ENCODE results near the gene TMUB1.

The TMUB1 gene

GRCh38 chr7:151123158-151123821 lies 40.0 kb upstream of the TMUB1 start:
- Histone ChIP-seq H3K36me3 (ENCODE audit: control insufficient read depth, insufficient read depth, low read length) (peaks cover 6% of the 10 kb centered on the region), H3K23ac (ENCODE audit: low read length) (no peak overlapping the region), H2BK5ac (ENCODE audit: low read length) (no peak overlapping the region), H3K4me2 (ENCODE audit: low read length) (no peak overlapping the region), H2BK15ac (replicated peaks; ENCODE audit: low read depth) (no peak overlapping the region), H2AK5ac (ENCODE audit: low read length) (no peak overlapping the region), H3K9ac (ENCODE audit: low read length) (no peak overlapping the region), H2BK120ac (ENCODE audit: low read depth, low read length) (no peak overlapping the region), H3K56ac (ENCODE audit: low read length) (no peak overlapping the region), H3K4me1 (ENCODE audit: control insufficient read depth, low read depth, low read length) (peaks cover 8% of the 10 kb centered on the region), H3K4ac (ENCODE audit: low read depth, low read length) (no peak overlapping the region), H3K27me3 (ENCODE audit: insufficient read depth, low read length, poor library complexity) (no peaks in the 10 kb centered on the region), H3K27ac (ENCODE audit: low read depth, low read length) (no peak overlapping the region), H3K4me3 (ENCODE audit: low read length) (no peak overlapping the region), H4K5ac (ENCODE audit: low read length) (no peak overlapping the region), H4K8ac (ENCODE audit: low read depth, low read length) (no peak overlapping the region), H3K18ac (ENCODE audit: low read length) (no peak overlapping the region), H3K79me2 (ENCODE audit: control insufficient read depth, insufficient read depth, low read length) (no peaks in the 10 kb centered on the region), H3K79me1 (ENCODE audit: low read length) (peaks cover 2% of the 10 kb centered on the region)
- no CpG with 5 or more reads among the region's 50 CpGs for WGBS (ENCODE audit: extremely low coverage, insufficient coverage, low lambda C conversion rate)
- DNase-seq: no peak

GRCh38 chr7:151122796-151123157 lies 39.5 kb upstream of the TMUB1 start:
- H3K4ac ChIP-seq (ENCODE audit: low read depth, low read length): no peak overlapping the region
- H3K23ac ChIP-seq (ENCODE audit: low read length): no peak overlapping the region
- H2BK15ac ChIP-seq (replicated peaks; ENCODE audit: low read depth): no peak overlapping the region
- H3K18ac ChIP-seq (ENCODE audit: low read length): no peak overlapping the region
- H4K8ac ChIP-seq (ENCODE audit: low read depth, low read length): no peak overlapping the region
- no peak overlapping the region for H3K27ac ChIP-seq (ENCODE audit: low read depth, low read length)
- H3K56ac ChIP-seq (ENCODE audit: low read length): no peak overlapping the region
- H4K5ac ChIP-seq (ENCODE audit: low read length): no peak overlapping the region
- DNase-seq: no peak
- H3K79me1 ChIP-seq (ENCODE audit: low read length): peaks cover 2% of the 10 kb centered on the region
- no peak overlapping the region for H2AK5ac ChIP-seq (ENCODE audit: low read length)
- no CpG with 5 or more reads among the region's 29 CpGs for WGBS (ENCODE audit: extremely low coverage, insufficient coverage, low lambda C conversion rate)
- no peak overlapping the region for H2BK120ac ChIP-seq (ENCODE audit: low read depth, low read length)
- H3K27me3 ChIP-seq (ENCODE audit: insufficient read depth, low read length, poor library complexity): no peaks in the 10 kb centered on the region
- H2BK5ac ChIP-seq (ENCODE audit: low read length): no peak overlapping the region
- no peak overlapping the region for H3K4me3 ChIP-seq (ENCODE audit: low read length)
- H3K79me2 ChIP-seq (ENCODE audit: control insufficient read depth, insufficient read depth, low read length): no peaks in the 10 kb centered on the region
- H3K9ac ChIP-seq (ENCODE audit: low read length): no peak overlapping the region
- H3K4me1 ChIP-seq (ENCODE audit: control insufficient read depth, low read depth, low read length): peaks cover 8% of the 10 kb centered on the region
- H3K4me2 ChIP-seq (ENCODE audit: low read length): no peak overlapping the region
- peaks cover 6% of the 10 kb centered on the region for H3K36me3 ChIP-seq (ENCODE audit: control insufficient read depth, insufficient read depth, low read length)

GRCh38 chr7:151122276-151122675 lies 39.0 kb upstream of the TMUB1 start:
- H3K4me1 ChIP-seq (ENCODE audit: control insufficient read depth, low read depth, low read length): peaks cover 8% of the 10 kb centered on the region
- DNase-seq: no peak
- no peak overlapping the region for H2AK5ac ChIP-seq (ENCODE audit: low read length)
- no peak overlapping the region for H3K56ac ChIP-seq (ENCODE audit: low read length)
- no peak overlapping the region for H3K4me2 ChIP-seq (ENCODE audit: low read length)
- H2BK15ac ChIP-seq (replicated peaks; ENCODE audit: low read depth): no peak overlapping the region
- no peak overlapping the region for H3K18ac ChIP-seq (ENCODE audit: low read length)
- H4K8ac ChIP-seq (ENCODE audit: low read depth, low read length): no peak overlapping the region
- no peaks in the 10 kb centered on the region for H3K79me2 ChIP-seq (ENCODE audit: control insufficient read depth, insufficient read depth, low read length)
- no peak overlapping the region for H3K4ac ChIP-seq (ENCODE audit: low read depth, low read length)
- H3K9ac ChIP-seq (ENCODE audit: low read length): no peak overlapping the region
- H3K79me1 ChIP-seq (ENCODE audit: low read length): peaks cover 4% of the 10 kb centered on the region
- H3K4me3 ChIP-seq (ENCODE audit: low read length): no peak overlapping the region
- no peak overlapping the region for H2BK5ac ChIP-seq (ENCODE audit: low read length)
- no peak overlapping the region for H4K5ac ChIP-seq (ENCODE audit: low read length)
- no peak overlapping the region for H3K23ac ChIP-seq (ENCODE audit: low read length)
- WGBS (ENCODE audit: extremely low coverage, insufficient coverage, low lambda C conversion rate): no CpG with 5 or more reads among the region's 24 CpGs
- no peak overlapping the region for H3K27ac ChIP-seq (ENCODE audit: low read depth, low read length)
- H3K27me3 ChIP-seq (ENCODE audit: insufficient read depth, low read length, poor library complexity): no peaks in the 10 kb centered on the region
- H2BK120ac ChIP-seq (ENCODE audit: low read depth, low read length): no peak overlapping the region
- peaks cover 6% of the 10 kb centered on the region for H3K36me3 ChIP-seq (ENCODE audit: control insufficient read depth, insufficient read depth, low read length)

- H3K79me2 ChIP-seq (ENCODE audit: control insufficient read depth, insufficient read depth, low read length): no peaks in the 10 kb centered on the region
- no peak overlapping the region for H3K9ac ChIP-seq (ENCODE audit: low read length)
- no peaks in the 10 kb centered on the region for H3K27me3 ChIP-seq (ENCODE audit: insufficient read depth, low read length, poor library complexity)
- DNase-seq: no peak
- peaks cover 6% of the 10 kb centered on the region for H3K4me1 ChIP-seq (ENCODE audit: control insufficient read depth, low read depth, low read length)
- H3K36me3 ChIP-seq (ENCODE audit: control insufficient read depth, insufficient read depth, low read length): peaks cover 6% of the 10 kb centered on the region
- no peak overlapping the region for H3K56ac ChIP-seq (ENCODE audit: low read length)
- H2AK5ac ChIP-seq (ENCODE audit: low read length): no peak overlapping the region
- no peak overlapping the region for H3K4me3 ChIP-seq (ENCODE audit: low read length)
- no peak overlapping the region for H4K5ac ChIP-seq (ENCODE audit: low read length)
- no CpG with 5 or more reads among the region's 30 CpGs for WGBS (ENCODE audit: extremely low coverage, insufficient coverage, low lambda C conversion rate)
- no peak overlapping the region for H3K23ac ChIP-seq (ENCODE audit: low read length)
- H3K79me1 ChIP-seq (ENCODE audit: low read length): peaks cover 3% of the 10 kb centered on the region
- no peak overlapping the region for H3K4me2 ChIP-seq (ENCODE audit: low read length)
- no peak overlapping the region for H4K8ac ChIP-seq (ENCODE audit: low read depth, low read length)
- no peak overlapping the region for H3K18ac ChIP-seq (ENCODE audit: low read length)
- no peak overlapping the region for H2BK15ac ChIP-seq (replicated peaks; ENCODE audit: low read depth)
- H2BK5ac ChIP-seq (ENCODE audit: low read length): no peak overlapping the region
- no peak overlapping the region for H2BK120ac ChIP-seq (ENCODE audit: low read depth, low read length)
- no peak overlapping the region for H3K27ac ChIP-seq (ENCODE audit: low read depth, low read length)
- no peak overlapping the region for H3K4ac ChIP-seq (ENCODE audit: low read depth, low read length)
These were observed 38.3 kb upstream of the TMUB1 start for GRCh38 chr7:151121380-151122170.

GRCh38 chr7:151120896-151121295 lies 37.6 kb upstream of the TMUB1 start:
- H3K79me1 ChIP-seq (ENCODE audit: low read length): peaks cover 5% of the 10 kb centered on the region
- H3K27ac ChIP-seq (ENCODE audit: low read depth, low read length): no peak overlapping the region
- peaks cover 5% of the 10 kb centered on the region for H3K4me1 ChIP-seq (ENCODE audit: control insufficient read depth, low read depth, low read length)
- no peak overlapping the region for H2BK120ac ChIP-seq (ENCODE audit: low read depth, low read length)
- H4K5ac ChIP-seq (ENCODE audit: low read length): no peak overlapping the region
- no peak overlapping the region for H3K4me3 ChIP-seq (ENCODE audit: low read length)
- WGBS (ENCODE audit: extremely low coverage, insufficient coverage, low lambda C conversion rate): no CpG with 5 or more reads among the region's 22 CpGs
- H4K8ac ChIP-seq (ENCODE audit: low read depth, low read length): no peak overlapping the region
- H2BK15ac ChIP-seq (replicated peaks; ENCODE audit: low read depth): no peak overlapping the region
- no peaks in the 10 kb centered on the region for H3K27me3 ChIP-seq (ENCODE audit: insufficient read depth, low read length, poor library complexity)
- H3K36me3 ChIP-seq (ENCODE audit: control insufficient read depth, insufficient read depth, low read length): peaks cover 6% of the 10 kb centered on the region
- H3K9ac ChIP-seq (ENCODE audit: low read length): no peak overlapping the region
- no peaks in the 10 kb centered on the region for H3K79me2 ChIP-seq (ENCODE audit: control insufficient read depth, insufficient read depth, low read length)
- no peak overlapping the region for H3K56ac ChIP-seq (ENCODE audit: low read length)
- no peak overlapping the region for H3K23ac ChIP-seq (ENCODE audit: low read length)
- no peak overlapping the region for H2BK5ac ChIP-seq (ENCODE audit: low read length)
- H3K18ac ChIP-seq (ENCODE audit: low read length): no peak overlapping the region
- H3K4me2 ChIP-seq (ENCODE audit: low read length): no peak overlapping the region
- no peak overlapping the region for H2AK5ac ChIP-seq (ENCODE audit: low read length)
- DNase-seq: no peak
- no peak overlapping the region for H3K4ac ChIP-seq (ENCODE audit: low read depth, low read length)

Data from mesendoderm (in vitro differentiated cells).